Measurements from ENCODE around the gene ITGB6. TPM values are rescaled to one million over a fixed set of nuclear protein-coding genes. Genes with fewer than 3 reads are reported as not detected.

ITGB6 gene
- total RNA-seq, 6 donors from 2014 or later, result 52.6 to 124 (median 68.8) TPM

- DNase-seq (no peak), ATAC-seq (ENCODE audit: low FRiP score in 2 of 2) (peak in 1 of 2 donors; percentile 23)
- Histone ChIP-seq H3K27me3 (peaks cover 0 to 12% (median 0%) of the 10 kb centered on the region in 4 donors), H3K36me3 (no peaks in the 10 kb centered on the region), H3K9me3 (no peaks in the 10 kb centered on the region), H3K4me1 (peaks cover 13 to 18% (median 14%) of the 10 kb centered on the region in 4 donors), H3K27ac (peak overlapping the region in 1 of 4 donors; percentile 35), H3K4me3 (peak overlapping the region in 1 of 4 donors; percentile 71)
- TF ChIP-seq POLR2A (IDR thresholded peaks at IDR 0.05), result no peak
- no peak for TF ChIP-seq EP300 (IDR thresholded peaks at IDR 0.05)
- no peak for TF ChIP-seq CTCF (IDR thresholded peaks at IDR 0.05)
- no peak for TF ChIP-seq POLR2AphosphoS5 (IDR thresholded peaks at IDR 0.05)
- 58 to 62% methylated on average over 5 of the region's 5 CpGs for WGBS, 2 donors
These were observed 136.8 kb downstream of the ITGB6 start for GRCh38 chr2:160063271-160063670.

GRCh38 chr2:160062292-160063005 is 137.6 kb downstream of the ITGB6 start, which contains the start of gene PLA2R1:
TSS of gene PLA2R1 (minus strand) at chr2:160062615. CDS start at chr2:160062403, 212 bp downstream.
- peak within 1 kb of the TSS in 3 of 4 donors; percentile 35 to 59 (median 56) for H3K27ac ChIP-seq
- peak; percentile 68 to 82 for ATAC-seq (ENCODE audit: low FRiP score in 2 of 2)
- H3K4me1 ChIP-seq, result peaks cover 13 to 18% (median 14%) of the 10 kb centered on the region in 4 donors

DNA sequence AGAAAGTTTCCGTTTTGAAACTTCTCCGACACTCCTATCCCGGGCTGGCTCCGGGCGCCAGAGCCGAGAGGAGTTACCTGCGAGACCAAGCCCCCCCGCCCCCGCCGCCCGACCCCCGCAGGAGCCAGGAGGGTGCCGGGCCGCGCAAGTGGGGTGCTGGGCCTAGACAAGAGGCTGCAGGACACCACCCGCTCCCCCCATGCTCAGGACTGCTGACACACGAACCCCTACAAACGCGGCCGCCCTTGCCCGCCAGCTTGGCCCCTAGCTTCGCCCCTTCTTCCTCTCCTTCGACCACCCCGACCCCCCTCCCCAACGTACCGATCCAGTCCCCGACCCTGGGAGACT is 138.2 kb downstream of the ITGB6 start:
- no peak for TF ChIP-seq CTCF (IDR thresholded peaks at IDR 0.05)
- no peaks in the 10 kb centered on the region for H3K36me3 ChIP-seq
- H3K4me1 ChIP-seq, result peaks cover 13 to 18% (median 14%) of the 10 kb centered on the region in 4 donors
- H3K9me3 ChIP-seq, result no peaks in the 10 kb centered on the region
- peak overlapping the region in 3 of 4 donors; percentile 35 to 59 (median 56) for H3K27ac ChIP-seq
- WGBS, 2 donors, result 4% methylated on average over 18 of the region's 27 CpGs; no CpG with 5 or more reads in 1 of the 2 donors
- H3K27me3 ChIP-seq, result peaks cover 0 to 12% (median 0%) of the 10 kb centered on the region in 4 donors
- H3K4me3 ChIP-seq, result peak overlapping the region; percentile 59 to 87 (median 67)
- peak in 1 of 2 donors; percentile 80 for DNase-seq
- peak in 1 of 2 donors; percentile 55 for ATAC-seq (ENCODE audit: low FRiP score in 2 of 2)

More at GRCh38 chr2:160062292-160063005, 137.6 kb downstream of the ITGB6 start, which contains the start of gene PLA2R1:
- no peaks in the 10 kb centered on the region for H3K9me3 ChIP-seq
- H3K4me3 ChIP-seq, result peak within 1 kb of the TSS; percentile 59 to 87 (median 67)
- DNase-seq, result peak; percentile 28 to 89
- H3K36me3 ChIP-seq, result no peaks in the 10 kb centered on the region
- H3K27me3 ChIP-seq, result peaks cover 0 to 12% (median 0%) of the 10 kb centered on the region in 4 donors
- TF ChIP-seq CTCF (IDR thresholded peaks at IDR 0.05), result no peak
- peak in 1 of 2 donors; percentile 20 for TF ChIP-seq POLR2AphosphoS5 (IDR thresholded peaks at IDR 0.05)
- 1 to 6% methylated on average over 18 to 24 of the region's 52 CpGs for WGBS, 2 donors

- Histone ChIP-seq H3K27me3 (peaks cover 0 to 12% (median 0%) of the 10 kb centered on the region in 4 donors), H3K27ac (no peak overlapping the region), H3K4me3 (peak overlapping the region; percentile 59 to 87 (median 67)), H3K36me3 (no peaks in the 10 kb centered on the region), H3K4me1 (peaks cover 13 to 18% (median 14%) of the 10 kb centered on the region in 4 donors), H3K9me3 (no peaks in the 10 kb centered on the region)
- ATAC-seq (ENCODE audit: low FRiP score in 2 of 2), result no peak
- WGBS, 2 donors, result 77 to 79% methylated on average over 18 of the region's 18 CpGs
- TF ChIP-seq EP300 (IDR thresholded peaks at IDR 0.05) (no peak), CTCF (IDR thresholded peaks at IDR 0.05) (no peak), POLR2AphosphoS5 (IDR thresholded peaks at IDR 0.05) (no peak), POLR2A (IDR thresholded peaks at IDR 0.05) (no peak)
- peak in 1 of 2 donors; percentile 38 for DNase-seq
These were observed 138.5 kb downstream of the ITGB6 start for GRCh38 chr2:160061533-160061932.
